CD1c-positive myeloid dendritic cell (primary cell): ENCODE results near the gene PJA1.

Experiments used
- DNase-seq: peaks from one replicate; pipeline ENCODE4 v3.0.0-alpha.2; 2016; ENCODE audit errors: extremely low spot score

The PJA1 gene

GRCh38 chrX:69165087-69165651, at the start of gene PJA1:
Gene PJA1, minus strand, starts transcription at chrX:69165453. Its CDS starts 2,380 bp downstream, at chrX:69163073.
- DNase-seq = peak; percentile 78

- DNase-seq = no peak
Measured at GRCh38 chrX:69214463-69214862, 49.2 kb upstream of the PJA1 start.

- DNase-seq = no peak
Measured at GRCh38 chrX:69211701-69212100, 46.4 kb upstream of the PJA1 start.

- DNase-seq = no peak
Measured at GRCh38 chrX:69210581-69210980, 45.3 kb upstream of the PJA1 start.

- no peak for DNase-seq
Measured at GRCh38 chrX:69207216-69207615, 42.0 kb upstream of the PJA1 start.

GRCh38 chrX:69203638-69204037, 38.4 kb upstream of the PJA1 start:
- no peak for DNase-seq

- no peak for DNase-seq
Measured at GRCh38 chrX:69197690-69198089, 32.4 kb upstream of the PJA1 start.

GRCh38 chrX:69196666-69197065, 31.4 kb upstream of the PJA1 start:
- no peak for DNase-seq

GRCh38 chrX:69195810-69196209, 30.6 kb upstream of the PJA1 start:
- DNase-seq = no peak

GRCh38 chrX:69195192-69195591, 29.9 kb upstream of the PJA1 start:
- no peak for DNase-seq

- DNase-seq = no peak
Measured at GRCh38 chrX:69192603-69193002, 27.4 kb upstream of the PJA1 start.

GRCh38 chrX:69189576-69190371, 24.5 kb upstream of the PJA1 start:
- no peak for DNase-seq

- DNase-seq = no peak
Measured at GRCh38 chrX:69186651-69187050, 21.4 kb upstream of the PJA1 start.

GRCh38 chrX:69185886-69186285, 20.6 kb upstream of the PJA1 start:
- no peak for DNase-seq

GRCh38 chrX:69185141-69185540, 19.9 kb upstream of the PJA1 start:
- no peak for DNase-seq

GRCh38 chrX:69182818-69183380, 17.6 kb upstream of the PJA1 start:
- peak; percentile 2 for DNase-seq

GRCh38 chrX:69179380-69179911, 14.2 kb upstream of the PJA1 start:
- DNase-seq = no peak

- DNase-seq = no peak
Measured at GRCh38 chrX:69178592-69178991, 13.3 kb upstream of the PJA1 start.

GRCh38 chrX:69177511-69178162, 12.4 kb upstream of the PJA1 start:
- DNase-seq = no peak

- no peak for DNase-seq
Measured at GRCh38 chrX:69176053-69176452, 10.8 kb upstream of the PJA1 start.

- no peak for DNase-seq
Measured at GRCh38 chrX:69173906-69174305, 8.7 kb upstream of the PJA1 start.

GRCh38 chrX:69172937-69173336, 7.7 kb upstream of the PJA1 start:
- no peak for DNase-seq
